ENCODE measurements around the gene DOK6.

GRCh38 chr18:69890558-69890957 is 489.9 kb downstream of the DOK6 start:
- TF ChIP-seq CTCF (IDR thresholded peaks at IDR 0.05) (no peak), EZH2 (IDR thresholded peaks at IDR 0.05) (no peak)
